ENCODE measurements around the gene FYB1. TPM values are rescaled to one million over a fixed set of nuclear protein-coding genes. Genes with fewer than 3 reads are reported as not detected.

Gene FYB1
- total and polyA plus RNA-seq, 2 experiments from 2014 or later = not detected

- Histone ChIP-seq H3K27me3 (ENCODE audit: insufficient read depth) (no peaks in the 10 kb centered on the region), H3K4me3 (no peak overlapping the region), H3F3A (replicated peaks; ENCODE audit: low read depth) (no peaks in the 10 kb centered on the region), H3K4me1 (ENCODE audit: insufficient read depth) (no peaks in the 10 kb centered on the region), H3K4me2 (no peak overlapping the region), H3K9me2 (ENCODE audit: insufficient read depth) (no peaks in the 10 kb centered on the region; the same call in 1 of the 2 replicates), H3K27ac (ENCODE audit: low read depth) (no peak overlapping the region), H2AFZ (no peak overlapping the region), H3K36me3 (ENCODE audit: insufficient read depth) (no peaks in the 10 kb centered on the region), H4K20me1 (replicated peaks; ENCODE audit: insufficient read depth) (no peaks in the 10 kb centered on the region), H3K79me2 (replicated peaks; ENCODE audit: insufficient read depth) (no peaks in the 10 kb centered on the region)
- no peak overlapping the region for H3K4me3 Mint-ChIP-seq
- no peak for TF ChIP-seq STAT1 (IDR thresholded peaks at IDR 0.05; ENCODE audit: unreplicated experiment)
- no peaks in the 10 kb centered on the region for H3K9me3 Mint-ChIP-seq
- no peaks in the 10 kb centered on the region for H3K27me3 Mint-ChIP-seq (ENCODE audit: insufficient read depth, low read depth, poor library complexity)
- ATAC-seq = no peak
- H3K36me3 Mint-ChIP-seq (ENCODE audit: low read depth) = no peaks in the 10 kb centered on the region
- no peak overlapping the region for H3K27ac Mint-ChIP-seq
- H3K4me1 Mint-ChIP-seq = peaks cover 7% of the 10 kb centered on the region
- no peak for DNase-seq (ENCODE audit: low spot score)
Measured at GRCh38 chr5:39164529-39165402, 54.6 kb downstream of the FYB1 start.

GRCh38 chr5:39164016-39164415, 55.3 kb downstream of the FYB1 start:
- DNase-seq (ENCODE audit: low spot score) (no peak), ATAC-seq (no peak; the same call in 2 of the 3 replicates)
- Histone ChIP-seq H3K27me3 (ENCODE audit: insufficient read depth) (no peaks in the 10 kb centered on the region), H3K36me3 (ENCODE audit: insufficient read depth) (no peaks in the 10 kb centered on the region), H3F3A (replicated peaks; ENCODE audit: low read depth) (no peaks in the 10 kb centered on the region), H3K27ac (ENCODE audit: low read depth) (no peak overlapping the region), H4K20me1 (replicated peaks; ENCODE audit: insufficient read depth) (no peaks in the 10 kb centered on the region), H3K4me1 (ENCODE audit: insufficient read depth) (no peaks in the 10 kb centered on the region), H3K4me3 (no peak overlapping the region), H3K9me2 (ENCODE audit: insufficient read depth) (no peaks in the 10 kb centered on the region), H3K4me2 (no peak overlapping the region), H2AFZ (no peak overlapping the region), H3K79me2 (replicated peaks; ENCODE audit: insufficient read depth) (no peaks in the 10 kb centered on the region)
- Mint-ChIP-seq H3K9me3 (no peaks in the 10 kb centered on the region; the same call in 2 of the 3 replicates), H3K4me1 (peaks cover 7% of the 10 kb centered on the region), H3K36me3 (ENCODE audit: low read depth) (no peaks in the 10 kb centered on the region), H3K27ac (no peak overlapping the region), H3K4me3 (no peak overlapping the region), H3K27me3 (ENCODE audit: insufficient read depth, low read depth, poor library complexity) (no peaks in the 10 kb centered on the region)
- TF ChIP-seq ZNF114 (CRISPR knock-in tag; IDR thresholded peaks at IDR 0.05) (no peak), ZNF462 (CRISPR knock-in tag; IDR thresholded peaks at IDR 0.05) (no peak), POLR2AphosphoS5 (IDR thresholded peaks at IDR 0.05; ENCODE audit: low read depth) (no peak), CTCF (conservative IDR thresholded peaks at IDR 0.05; ENCODE audit: low read depth in 2 of 2) (no peak), ZNF331 (CRISPR knock-in tag; IDR thresholded peaks at IDR 0.05; ENCODE audit: low read depth) (no peak), NANOG (IDR thresholded peaks at IDR 0.05; ENCODE audit: borderline replicate concordance) (no peak), EZH2 (IDR thresholded peaks at IDR 0.05; ENCODE audit: low read depth, unreplicated experiment) (no peak), REST (IDR thresholded peaks at IDR 0.05; ENCODE audit: unreplicated experiment) (no peak), CREB1 (CRISPR knock-in tag; IDR thresholded peaks at IDR 0.05; ENCODE audit: low read depth) (no peak)

All from GM23338 (cell line).